Memory B cell (primary cell): ENCODE results near the gene LNPEP.

Source experiments
- ATAC-seq: fragments of 150-1000 bp; cut with Tn5 transposase; 2 replicates; pipeline ENCODE4 v1.10.0; 2021; ENCODE audit warnings: low read depth, mild to moderate bottlenecking, moderate library complexity
- DNase-seq, 2 donors: peaks; one replicate each; pipeline ENCODE4 v3.0.0; 2022; ENCODE audit warnings: low spot score in 2 of 2
- H3K27ac Mint-ChIP-seq: one replicate; pipeline ENCODE4 v1.8.0; 2022; ENCODE audit warnings: mild to moderate bottlenecking, moderate library complexity, mixed read lengths
- H3K27me3 Mint-ChIP-seq: one replicate; pipeline ENCODE4 v1.8.0; 2022; ENCODE audit warnings: mixed read lengths
- H3K36me3 Mint-ChIP-seq: one replicate; pipeline ENCODE4 v1.8.0; 2022; ENCODE audit warnings: mild to moderate bottlenecking, mixed read lengths
- H3K4me1 Mint-ChIP-seq: one replicate; pipeline ENCODE4 v1.8.0; 2022; ENCODE audit warnings: mixed read lengths
- H3K4me3 Mint-ChIP-seq: one replicate; pipeline ENCODE4 v1.8.0; 2022; ENCODE audit warnings: mild to moderate bottlenecking, moderate library complexity, mixed read lengths
- H3K9me3 Mint-ChIP-seq: one replicate; pipeline ENCODE4 v1.8.0; 2022; ENCODE audit warnings: mixed read lengths

Gene LNPEP

DNA sequence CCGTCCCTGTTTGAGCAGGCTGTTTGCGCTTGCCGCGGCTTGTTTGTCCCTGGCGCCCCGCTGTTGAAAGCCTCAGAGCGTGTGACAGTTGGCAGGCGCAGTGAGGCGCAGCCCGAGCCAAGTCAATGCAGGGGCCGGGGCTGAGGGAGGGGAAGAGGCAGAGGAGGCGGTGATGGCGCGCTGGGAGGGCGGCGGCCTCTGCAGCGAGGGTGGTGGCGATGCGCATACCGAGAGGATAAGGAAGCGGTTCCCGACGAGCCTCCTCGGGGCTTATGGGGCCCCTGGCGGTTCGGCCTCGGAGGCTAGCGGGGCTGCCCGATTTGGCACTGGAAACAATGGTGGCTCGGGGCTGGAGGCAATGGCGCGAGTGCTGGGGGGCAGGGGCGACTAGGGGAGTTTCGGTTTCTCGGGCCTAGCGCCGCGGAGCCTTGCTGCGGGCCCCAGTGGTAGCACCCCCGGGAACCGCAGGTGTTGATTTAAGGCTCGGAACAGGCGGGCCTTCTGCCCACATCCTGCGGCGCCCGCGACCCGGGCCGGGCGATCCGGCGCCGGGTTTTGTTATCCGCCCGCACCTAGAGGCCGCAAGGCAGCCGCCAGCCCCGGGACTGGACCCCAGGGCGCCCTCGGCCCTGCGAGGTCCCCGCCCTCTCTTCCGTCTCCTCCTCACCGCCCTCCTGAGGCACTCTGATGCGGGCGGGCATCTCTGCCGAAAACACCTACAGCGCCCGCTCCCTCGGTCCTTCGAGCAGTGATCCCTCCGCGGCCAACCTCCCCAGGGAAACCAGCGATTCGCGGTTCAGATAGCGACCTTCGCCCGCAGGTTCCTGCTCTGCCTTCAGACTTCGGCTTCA lies 947 bp upstream of the LNPEP start:
- Mint-ChIP-seq H3K4me1 (peaks cover 38% of the 10 kb centered on the region), H3K9me3 (no peaks in the 10 kb centered on the region), H3K27me3 (no peaks in the 10 kb centered on the region)

GRCh38 chr5:96936431-96937320 lies 796 bp downstream of the LNPEP start:
- Mint-ChIP-seq H3K27ac (peak overlapping the region; percentile 96), H3K27me3 (no peaks in the 10 kb centered on the region), H3K9me3 (no peaks in the 10 kb centered on the region), H3K4me1 (peaks cover 38% of the 10 kb centered on the region), H3K4me3 (peak overlapping the region; percentile 87), H3K36me3 (peaks cover 2% of the 10 kb centered on the region)
- ATAC-seq (peak; percentile 8), DNase-seq (peak; percentile 32 to 33)

More for the DNA sequence above, 947 bp upstream of the LNPEP start:
- peak overlapping the region; percentile 96 for H3K27ac Mint-ChIP-seq
- peak overlapping the region; percentile 87 for H3K4me3 Mint-ChIP-seq
- DNase-seq (peak; percentile 90 to 96), ATAC-seq (peak; percentile 68)
- H3K36me3 Mint-ChIP-seq: no peaks in the 10 kb centered on the region

DNA sequence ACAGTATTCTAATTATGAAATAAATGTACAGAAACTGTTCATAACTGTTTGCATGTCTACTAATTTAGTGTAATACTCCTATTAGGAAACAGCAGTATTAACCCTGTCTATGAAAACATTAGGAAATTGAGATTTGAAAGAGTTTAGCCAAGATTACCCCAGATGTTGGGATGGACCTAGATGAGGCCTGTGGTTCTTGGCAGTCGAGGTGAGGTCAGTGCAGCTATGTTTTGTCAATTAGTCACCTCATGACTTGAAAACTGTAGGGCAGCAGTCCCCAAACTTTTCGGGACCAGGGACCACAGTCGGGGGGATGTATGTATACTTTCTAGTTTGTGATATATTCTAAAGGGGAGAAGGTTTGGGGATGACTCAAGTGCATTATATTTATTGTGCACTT lies 4.7 kb downstream of the LNPEP start:
- Mint-ChIP-seq H3K36me3 (peaks cover 8% of the 10 kb centered on the region), H3K9me3 (no peaks in the 10 kb centered on the region), H3K4me3 (no peak overlapping the region), H3K27me3 (no peaks in the 10 kb centered on the region), H3K4me1 (peaks cover 35% of the 10 kb centered on the region), H3K27ac (peak overlapping the region; percentile 65)
- DNase-seq: no peak
- ATAC-seq: no peak

- no peak overlapping the region for H3K4me3 Mint-ChIP-seq
- peaks cover 39% of the 10 kb centered on the region for H3K4me1 Mint-ChIP-seq
- no peak overlapping the region for H3K27ac Mint-ChIP-seq
- no peaks in the 10 kb centered on the region for H3K27me3 Mint-ChIP-seq
- peaks cover 8% of the 10 kb centered on the region for H3K36me3 Mint-ChIP-seq
- DNase-seq (no peak), ATAC-seq (no peak)
- H3K9me3 Mint-ChIP-seq: no peaks in the 10 kb centered on the region
Observed at GRCh38 chr5:96941140-96941539, 5.3 kb downstream of the LNPEP start.

DNA sequence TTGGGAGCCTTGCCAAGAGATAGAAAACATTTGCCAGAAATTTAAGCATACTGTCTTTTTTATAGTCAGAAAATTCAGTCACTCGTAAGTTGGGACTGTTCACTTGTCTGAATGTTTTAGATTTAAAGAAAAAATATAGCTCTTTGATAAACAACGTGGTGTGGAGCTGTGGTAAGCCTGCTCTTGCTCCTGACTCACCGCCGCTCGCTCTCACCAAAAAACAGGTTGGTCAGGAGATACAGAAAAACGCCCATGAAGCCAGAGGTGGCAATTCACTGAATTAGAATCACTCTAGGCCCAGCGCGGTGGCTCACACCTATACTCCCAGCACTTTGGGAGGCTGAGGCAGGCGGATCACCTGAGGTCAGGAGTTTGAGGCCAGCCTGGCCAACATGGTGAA lies 6.2 kb downstream of the LNPEP start:
- H3K4me3 Mint-ChIP-seq: no peak overlapping the region

DNA sequence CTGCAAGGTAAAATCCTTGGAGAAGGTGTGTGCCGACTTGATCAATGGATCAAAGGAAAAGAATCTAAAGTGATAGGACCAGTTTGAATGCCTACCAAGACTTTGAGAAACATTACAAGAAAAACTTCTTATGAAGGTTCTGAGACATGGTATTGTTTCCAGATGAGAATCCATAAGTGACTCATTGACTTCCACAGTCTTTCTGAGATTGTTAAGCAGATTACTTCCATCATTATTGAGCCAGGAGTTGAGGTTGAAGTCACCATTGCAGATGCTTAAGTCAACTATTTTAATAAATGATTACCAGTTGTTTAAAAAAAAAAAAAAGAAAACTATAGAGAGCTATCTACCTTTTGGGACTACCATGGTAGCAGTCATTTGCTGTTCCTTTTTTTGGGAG lies 7.0 kb downstream of the LNPEP start:
- H3K4me1 Mint-ChIP-seq: peaks cover 38% of the 10 kb centered on the region
- H3K27me3 Mint-ChIP-seq: no peaks in the 10 kb centered on the region
- no peak overlapping the region for H3K4me3 Mint-ChIP-seq
- H3K27ac Mint-ChIP-seq: no peak overlapping the region
- no peak for ATAC-seq
- H3K36me3 Mint-ChIP-seq: peaks cover 8% of the 10 kb centered on the region
- no peak for DNase-seq
- H3K9me3 Mint-ChIP-seq: no peaks in the 10 kb centered on the region

More for the DNA sequence above, 6.2 kb downstream of the LNPEP start:
- ATAC-seq (no peak), DNase-seq (no peak)
- Mint-ChIP-seq H3K36me3 (peaks cover 8% of the 10 kb centered on the region), H3K27me3 (no peaks in the 10 kb centered on the region), H3K4me1 (peaks cover 38% of the 10 kb centered on the region), H3K27ac (no peak overlapping the region), H3K9me3 (no peaks in the 10 kb centered on the region)

- Mint-ChIP-seq H3K4me3 (no peak overlapping the region), H3K36me3 (peaks cover 8% of the 10 kb centered on the region), H3K27me3 (no peaks in the 10 kb centered on the region), H3K9me3 (no peaks in the 10 kb centered on the region), H3K4me1 (peaks cover 31% of the 10 kb centered on the region), H3K27ac (peak overlapping the region; percentile 77)
- DNase-seq: no peak
- ATAC-seq: no peak
Observed at GRCh38 chr5:96943799-96944198, 7.9 kb downstream of the LNPEP start.

DNA sequence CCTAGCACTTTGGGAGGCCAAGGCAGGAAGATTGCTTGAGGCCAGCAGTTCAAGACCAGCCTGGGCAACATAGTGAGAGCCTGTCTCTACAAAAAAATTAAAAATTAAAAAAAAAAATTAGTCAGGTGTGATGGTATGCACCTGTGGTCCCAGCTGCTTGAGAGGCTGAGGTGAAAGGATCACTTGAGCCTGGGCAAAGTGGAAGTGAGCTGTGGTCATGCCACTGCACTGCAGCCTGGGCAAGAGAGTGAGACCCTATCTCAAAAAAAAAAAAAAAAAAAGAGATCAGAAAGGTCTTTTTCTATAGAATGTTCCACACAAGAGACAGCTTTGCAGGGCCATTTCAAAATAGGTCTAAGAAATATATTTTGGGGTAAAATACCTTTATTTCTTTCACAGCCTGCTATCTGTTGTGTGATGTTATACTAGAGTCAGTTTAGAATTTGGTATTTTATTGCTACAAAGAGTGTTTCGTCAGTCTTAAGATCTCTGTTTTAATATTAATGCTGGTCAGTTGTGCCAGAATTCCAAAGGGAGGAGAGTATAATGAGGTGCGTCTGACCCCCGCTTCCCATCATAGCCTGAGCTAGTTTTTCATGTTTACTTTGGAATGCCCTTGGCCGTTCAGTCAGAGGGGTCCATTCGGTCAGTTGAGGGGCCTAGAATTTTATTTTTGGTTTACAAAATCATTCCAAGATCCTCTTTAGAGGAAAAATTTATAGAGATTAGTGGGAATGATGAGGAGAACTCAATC lies 9.4 kb downstream of the LNPEP start:
- no peaks in the 10 kb centered on the region for H3K27me3 Mint-ChIP-seq
- H3K27ac Mint-ChIP-seq: no peak overlapping the region
- H3K4me1 Mint-ChIP-seq: peaks cover 39% of the 10 kb centered on the region
- no peak for DNase-seq
- ATAC-seq: no peak
- peaks cover 16% of the 10 kb centered on the region for H3K36me3 Mint-ChIP-seq
- H3K4me3 Mint-ChIP-seq: no peak overlapping the region
- no peaks in the 10 kb centered on the region for H3K9me3 Mint-ChIP-seq

DNA sequence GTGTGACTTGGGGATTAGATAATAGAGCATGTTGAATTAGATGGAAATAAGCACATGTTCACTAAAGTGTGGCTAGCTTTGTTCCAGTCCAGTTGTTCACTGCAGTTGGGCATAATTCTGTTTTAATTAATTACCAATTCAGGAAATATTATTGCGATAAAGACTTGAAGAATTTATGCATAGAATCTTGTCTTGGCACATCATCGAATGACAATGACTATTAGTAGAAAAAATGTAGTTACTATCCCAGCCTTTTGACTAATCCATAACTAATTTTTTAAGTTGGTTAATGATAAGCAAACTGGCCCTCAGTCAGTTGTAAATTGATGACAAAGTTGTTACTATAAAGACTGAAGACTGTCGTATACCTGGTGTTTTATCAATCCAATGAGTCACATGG lies 10.5 kb downstream of the LNPEP start:
- Mint-ChIP-seq H3K27me3 (no peaks in the 10 kb centered on the region), H3K4me1 (peaks cover 32% of the 10 kb centered on the region), H3K36me3 (peaks cover 16% of the 10 kb centered on the region), H3K9me3 (no peaks in the 10 kb centered on the region), H3K27ac (peak overlapping the region; percentile 3), H3K4me3 (no peak overlapping the region)
- ATAC-seq: no peak
- no peak for DNase-seq

GRCh38 chr5:96952118-96952750 lies 16.4 kb downstream of the LNPEP start:
- peak overlapping the region; percentile 74 for H3K27ac Mint-ChIP-seq
- peaks cover 38% of the 10 kb centered on the region for H3K4me1 Mint-ChIP-seq
- no peak for ATAC-seq
- peaks cover 16% of the 10 kb centered on the region for H3K36me3 Mint-ChIP-seq
- H3K27me3 Mint-ChIP-seq: no peaks in the 10 kb centered on the region
- DNase-seq: no peak
- no peak overlapping the region for H3K4me3 Mint-ChIP-seq
- peaks cover 3% of the 10 kb centered on the region for H3K9me3 Mint-ChIP-seq

- Mint-ChIP-seq H3K27ac (peak overlapping the region; percentile 74), H3K9me3 (peaks cover 3% of the 10 kb centered on the region), H3K27me3 (no peaks in the 10 kb centered on the region), H3K4me3 (no peak overlapping the region), H3K4me1 (peaks cover 45% of the 10 kb centered on the region), H3K36me3 (peaks cover 16% of the 10 kb centered on the region)
- DNase-seq (no peak), ATAC-seq (no peak)
Observed at GRCh38 chr5:96952974-96953730, 17.3 kb downstream of the LNPEP start.

GRCh38 chr5:96957254-96958049 lies 21.6 kb downstream of the LNPEP start:
- H3K27ac Mint-ChIP-seq: peak overlapping the region; percentile 96
- H3K27me3 Mint-ChIP-seq: no peaks in the 10 kb centered on the region
- peaks cover 10% of the 10 kb centered on the region for H3K36me3 Mint-ChIP-seq
- no peak for DNase-seq
- H3K9me3 Mint-ChIP-seq: peaks cover 3% of the 10 kb centered on the region
- H3K4me1 Mint-ChIP-seq: peaks cover 46% of the 10 kb centered on the region
- peak overlapping the region; percentile 68 for H3K4me3 Mint-ChIP-seq
- ATAC-seq: peak; percentile 46
